WI38 (cell line): ENCODE results near the gene FIBP.

Source experiments
- H3K4me3 ChIP-seq: 2 replicates; pipeline ENCODE4 v1.5.1; 2011; ENCODE audit warnings: low read depth, mild to moderate bottlenecking, control low read depth, low read length
- CTCF ChIP-seq: IDR thresholded peaks from 2 replicates; pipeline ENCODE4 v1.5.1; 2012; ENCODE audit warnings: low read depth, mild to moderate bottlenecking, control low read depth, low read length

The FIBP gene

GRCh38 chr11:65894034-65894591, 5.8 kb upstream of the FIBP start:
- TF ChIP-seq CTCF = no peak
- H3K4me3 ChIP-seq = peak overlapping the region; percentile 43

GRCh38 chr11:65892661-65893317, 4.5 kb upstream of the FIBP start:
- TF ChIP-seq CTCF = no peak
- H3K4me3 ChIP-seq = peak overlapping the region; percentile 60

GRCh38 chr11:65892137-65892540, 3.9 kb upstream of the FIBP start:
- H3K4me3 ChIP-seq = peak overlapping the region; percentile 60

GRCh38 chr11:65891219-65892136, 3.2 kb upstream of the FIBP start:
- peak overlapping the region; percentile 60 for H3K4me3 ChIP-seq

GRCh38 chr11:65890324-65891218, 2.3 kb upstream of the FIBP start, which contains the start of gene CCDC85B:
Gene CCDC85B (plus strand): TSS chr11:65890673. CDS start chr11:65890784, 111 bp downstream.
- no peak for TF ChIP-seq CTCF

More at GRCh38 chr11:65891219-65892136, 3.2 kb upstream of the FIBP start:
- TF ChIP-seq CTCF = 0 out of 2 replicates have a peak, but pooled peaks have one; percentile 13

GRCh38 chr11:65887723-65888162, 528 bp downstream of the FIBP start:
- peak overlapping the region; percentile 78 for H3K4me3 ChIP-seq
- TF ChIP-seq CTCF = no peak

More at GRCh38 chr11:65890324-65891218, 2.3 kb upstream of the FIBP start, which contains the start of gene CCDC85B:
- H3K4me3 ChIP-seq = peak within 1 kb of the TSS; percentile 78
